Measurements from ENCODE around the gene SCIMP. TPM values are rescaled to one million over a fixed set of nuclear protein-coding genes. Genes with fewer than 3 reads are reported as not detected.

Gene SCIMP
- total and polyA plus RNA-seq, 9 of the 15 experiments (the other 6 are each of a cell fraction or from before 2014, with no cell fraction given): 0.01 to 0.11 (median 0.04) TPM; not detected in 6

GRCh38 chr17:5191541-5192417 is 42.9 kb downstream of the SCIMP start, which contains the start of gene ZNF594 (continued):
- TF ChIP-seq, protein P1, sequence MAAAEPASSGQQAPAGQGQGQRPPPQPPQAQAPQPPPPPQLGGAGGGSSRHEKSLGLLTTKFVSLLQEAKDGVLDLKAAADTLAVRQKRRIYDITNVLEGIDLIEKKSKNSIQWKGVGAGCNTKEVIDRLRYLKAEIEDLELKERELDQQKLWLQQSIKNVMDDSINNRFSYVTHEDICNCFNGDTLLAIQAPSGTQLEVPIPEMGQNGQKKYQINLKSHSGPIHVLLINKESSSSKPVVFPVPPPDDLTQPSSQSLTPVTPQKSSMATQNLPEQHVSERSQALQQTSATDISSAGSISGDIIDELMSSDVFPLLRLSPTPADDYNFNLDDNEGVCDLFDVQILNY (CRISPR knock-in tag; IDR thresholded peaks at IDR 0.05): no peak
- TF ChIP-seq PHB (CRISPR knock-in tag; IDR thresholded peaks at IDR 0.05) (no peak), HNRNPK (IDR thresholded peaks at IDR 0.05; ENCODE audit: low read depth, low read length, poor library complexity, severe bottlenecking) (no peak), ZNF77 (CRISPR knock-in tag; IDR thresholded peaks at IDR 0.05) (no peak), SP1 (CRISPR knock-in tag; IDR thresholded peaks at IDR 0.05) (peak; percentile 76), KLF10 (CRISPR knock-in tag; IDR thresholded peaks at IDR 0.05) (no peak), RBBP5 (IDR thresholded peaks at IDR 0.05; ENCODE audit: borderline replicate concordance, insufficient read depth, low read length, poor library complexity, severe bottlenecking) (peak; percentile 63), SMC3 (conservative IDR thresholded peaks at IDR 0.05; ENCODE audit: insufficient read depth, low read depth, low read length) (no peak), ARID3A (IDR thresholded peaks at IDR 0.05; ENCODE audit: borderline replicate concordance, low read depth, low read length) (no peak), NFIX (CRISPR knock-in tag; IDR thresholded peaks at IDR 0.05; ENCODE audit: low read depth) (no peak), HDAC6 (IDR thresholded peaks at IDR 0.05; ENCODE audit: low read depth, low read length) (no peak), SUPT5H (IDR thresholded peaks at IDR 0.05) (peak; percentile 84), ZNF449 (CRISPR knock-in tag; IDR thresholded peaks at IDR 0.05) (no peak)
- TF ChIP-seq, protein P2, sequence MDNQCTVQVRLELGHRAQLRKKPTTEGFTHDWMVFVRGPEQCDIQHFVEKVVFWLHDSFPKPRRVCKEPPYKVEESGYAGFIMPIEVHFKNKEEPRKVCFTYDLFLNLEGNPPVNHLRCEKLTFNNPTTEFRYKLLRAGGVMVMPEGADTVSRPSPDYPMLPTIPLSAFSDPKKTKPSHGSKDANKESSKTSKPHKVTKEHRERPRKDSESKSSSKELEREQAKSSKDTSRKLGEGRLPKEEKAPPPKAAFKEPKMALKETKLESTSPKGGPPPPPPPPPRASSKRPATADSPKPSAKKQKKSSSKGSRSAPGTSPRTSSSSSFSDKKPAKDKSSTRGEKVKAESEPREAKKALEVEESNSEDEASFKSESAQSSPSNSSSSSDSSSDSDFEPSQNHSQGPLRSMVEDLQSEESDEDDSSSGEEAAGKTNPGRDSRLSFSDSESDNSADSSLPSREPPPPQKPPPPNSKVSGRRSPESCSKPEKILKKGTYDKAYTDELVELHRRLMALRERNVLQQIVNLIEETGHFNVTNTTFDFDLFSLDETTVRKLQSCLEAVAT (IDR thresholded peaks at IDR 0.05): 0 out of 4 replicates have a peak, but pooled peaks of 1 of the 2 experiments have one; percentile 31
